Measurements from ENCODE around the gene PRDM16.

DNA sequence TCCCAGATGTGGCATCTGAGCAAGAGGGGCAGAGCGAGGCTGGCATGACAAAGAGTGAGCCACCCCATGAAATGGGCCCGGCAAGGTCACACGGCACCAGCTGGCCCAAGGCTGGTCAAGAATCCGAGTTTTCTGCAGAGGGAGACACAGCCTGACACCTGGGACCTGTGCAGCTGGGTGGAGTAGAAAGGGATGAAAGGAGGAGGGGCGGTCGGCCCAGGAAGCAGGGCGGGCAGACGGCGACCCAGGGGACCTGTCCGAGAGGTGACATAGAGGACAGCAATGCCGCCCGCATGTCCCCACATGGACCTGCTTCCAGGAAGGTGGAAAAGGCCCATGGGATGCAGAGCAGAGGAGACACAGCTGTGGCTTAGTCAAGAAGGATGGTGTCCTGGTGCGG lies 137.7 kb downstream of the PRDM16 start:
- TF ChIP-seq, protein P1, sequence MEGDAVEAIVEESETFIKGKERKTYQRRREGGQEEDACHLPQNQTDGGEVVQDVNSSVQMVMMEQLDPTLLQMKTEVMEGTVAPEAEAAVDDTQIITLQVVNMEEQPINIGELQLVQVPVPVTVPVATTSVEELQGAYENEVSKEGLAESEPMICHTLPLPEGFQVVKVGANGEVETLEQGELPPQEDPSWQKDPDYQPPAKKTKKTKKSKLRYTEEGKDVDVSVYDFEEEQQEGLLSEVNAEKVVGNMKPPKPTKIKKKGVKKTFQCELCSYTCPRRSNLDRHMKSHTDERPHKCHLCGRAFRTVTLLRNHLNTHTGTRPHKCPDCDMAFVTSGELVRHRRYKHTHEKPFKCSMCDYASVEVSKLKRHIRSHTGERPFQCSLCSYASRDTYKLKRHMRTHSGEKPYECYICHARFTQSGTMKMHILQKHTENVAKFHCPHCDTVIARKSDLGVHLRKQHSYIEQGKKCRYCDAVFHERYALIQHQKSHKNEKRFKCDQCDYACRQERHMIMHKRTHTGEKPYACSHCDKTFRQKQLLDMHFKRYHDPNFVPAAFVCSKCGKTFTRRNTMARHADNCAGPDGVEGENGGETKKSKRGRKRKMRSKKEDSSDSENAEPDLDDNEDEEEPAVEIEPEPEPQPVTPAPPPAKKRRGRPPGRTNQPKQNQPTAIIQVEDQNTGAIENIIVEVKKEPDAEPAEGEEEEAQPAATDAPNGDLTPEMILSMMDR (optimal IDR thresholded peaks at IDR 0.05 in 1 of 3, IDR thresholded peaks at IDR 0.05 in 1 of 3, conservative IDR thresholded peaks at IDR 0.05 in 1 of 3; ENCODE audit: extremely low read depth in 1 of 3, insufficient read depth in 2 of 3, low read length in 3 of 3) = no peak
- TF ChIP-seq EZH2 (IDR thresholded peaks at IDR 0.05; ENCODE audit: low read length) = no peak
